Vagina (tissue), 2 donors: ENCODE data around the gene DMD. TPM values are rescaled to one million over a fixed set of nuclear protein-coding genes. Genes with fewer than 3 reads are reported as not detected.

Source experiments
- DNase-seq, 2 donors: peaks; one replicate each; pipeline ENCODE4 v3.0.0-alpha.2; 2017; ENCODE audit errors: extremely low spot score in 2 of 2
- H3K27ac ChIP-seq: fragments of 200-600 bp; sonication (generic); one replicate; pipeline ENCODE4 v1.5.1; 2019
- H3K27me3 ChIP-seq: fragments of 200-600 bp; sonication (generic); one replicate; pipeline ENCODE4 v1.5.1; 2019
- H3K36me3 ChIP-seq, 2 donors: fragments of 200-600 bp; sonication (generic); one replicate each; pipeline ENCODE4 v1.5.1; 2017 to 2019
- H3K4me1 ChIP-seq: fragments of 200-600 bp; sonication (generic); one replicate; pipeline ENCODE4 v1.5.1; 2019
- H3K4me3 ChIP-seq, 2 donors: fragments of 200-600 bp; sonication (generic); 1 replicate in 1 of 2; 2 replicates in 1 of 2; pipeline ENCODE4 v1.5.1; 2016 to 2019
- H3K9me3 ChIP-seq: fragments of 200-600 bp; sonication (generic); one replicate; pipeline ENCODE4 v1.5.1; 2019
- CTCF ChIP-seq, 3 experiments: fragments of 450-650 bp in 2 of 3; fragments of 200-600 bp in 1 of 3; sonication (generic) in 1 of 3; IDR thresholded peaks; one replicate each; pipeline ENCODE4 v1.5.1; 2017 to 2019; ENCODE audit warnings: antibody characterized with exemption in 3 of 3, mild to moderate bottlenecking in 2 of 3, moderate library complexity in 2 of 3
- POLR2A ChIP-seq, 2 donors: fragments of 450-650 bp; IDR thresholded peaks; one replicate each; pipeline ENCODE4 v1.6.1; 2017; ENCODE audit warnings: antibody characterized with exemption in 2 of 2, mild to moderate bottlenecking in 2 of 2, moderate library complexity in 2 of 2
- POLR2AphosphoS5 ChIP-seq, 2 donors: sonication (generic); formaldehyde crosslinking; IDR thresholded peaks; one replicate each; pipeline ENCODE4 v1.9.0; 2017; ENCODE audit warnings: antibody characterized with exemption in 2 of 2, mild to moderate bottlenecking in 2 of 2, low read depth in 1 of 2; ENCODE audit not compliant: insufficient read depth in 1 of 2
- intact Hi-C: fragments of 100-400 bp; cut with DNase I; formaldehyde crosslinking; loops from one replicate; pipeline ENCODE4 v1.15.1; 2023
- total RNA-seq: library from RNA; depleted of rRNA; stranded (reverse); fragments of >200 nt; gene quantifications from one replicate; pipeline ENCODE4 v1.2.3, GENCODE V29; 2016

DMD gene
- total RNA-seq, 1 donor from 2014 or later, result 25.8 TPM

- Histone ChIP-seq H3K4me1 (no peaks in the 10 kb centered on the region), H3K4me3 (no peak overlapping the region), H3K27ac (no peak overlapping the region), H3K36me3 (no peaks in the 10 kb centered on the region), H3K9me3 (no peaks in the 10 kb centered on the region), H3K27me3 (no peaks in the 10 kb centered on the region)
- intact Hi-C loops, result no loop called here
- no peak for TF ChIP-seq POLR2AphosphoS5 (IDR thresholded peaks at IDR 0.05; ENCODE audit: insufficient read depth in 1 of 2, low read depth in 1 of 2)
- no peak for TF ChIP-seq CTCF (IDR thresholded peaks at IDR 0.05)
- no peak for TF ChIP-seq POLR2A (IDR thresholded peaks at IDR 0.05)
- no peak for DNase-seq
Observed at GRCh38 chrX:31179203-31179602, 2032.1 kb downstream of the DMD start.

- Histone ChIP-seq H3K27me3 (no peaks in the 10 kb centered on the region), H3K27ac (no peak overlapping the region), H3K9me3 (no peaks in the 10 kb centered on the region), H3K4me3 (no peak overlapping the region), H3K4me1 (no peaks in the 10 kb centered on the region), H3K36me3 (no peaks in the 10 kb centered on the region)
- intact Hi-C loops, result no loop called here
- DNase-seq, result no peak
- no peak for TF ChIP-seq POLR2AphosphoS5 (IDR thresholded peaks at IDR 0.05; ENCODE audit: insufficient read depth in 1 of 2, low read depth in 1 of 2)
- no peak for TF ChIP-seq CTCF (IDR thresholded peaks at IDR 0.05)
- TF ChIP-seq POLR2A (IDR thresholded peaks at IDR 0.05), result no peak
Observed at GRCh38 chrX:31178769-31179125, 2032.6 kb downstream of the DMD start.

- H3K4me3 ChIP-seq, result no peak overlapping the region
- intact Hi-C loops, result no loop called here
- DNase-seq, result no peak
- TF ChIP-seq CTCF (IDR thresholded peaks at IDR 0.05) (no peak), POLR2AphosphoS5 (IDR thresholded peaks at IDR 0.05; ENCODE audit: insufficient read depth in 1 of 2, low read depth in 1 of 2) (no peak), POLR2A (IDR thresholded peaks at IDR 0.05) (no peak)
- no peaks in the 10 kb centered on the region for H3K4me1 ChIP-seq
- H3K36me3 ChIP-seq, result no peaks in the 10 kb centered on the region
- H3K9me3 ChIP-seq, result no peaks in the 10 kb centered on the region
- H3K27ac ChIP-seq, result no peak overlapping the region
- H3K27me3 ChIP-seq, result no peaks in the 10 kb centered on the region
Observed at GRCh38 chrX:31178064-31178768, 2033.1 kb downstream of the DMD start.

GRCh38 chrX:31170792-31171191 lies 2040.6 kb downstream of the DMD start:
- no peaks in the 10 kb centered on the region for H3K27me3 ChIP-seq
- no peaks in the 10 kb centered on the region for H3K36me3 ChIP-seq
- no peak for TF ChIP-seq CTCF (IDR thresholded peaks at IDR 0.05)
- no peak for TF ChIP-seq POLR2AphosphoS5 (IDR thresholded peaks at IDR 0.05; ENCODE audit: insufficient read depth in 1 of 2, low read depth in 1 of 2)
- no peak for TF ChIP-seq POLR2A (IDR thresholded peaks at IDR 0.05)
- no peak overlapping the region for H3K27ac ChIP-seq
- DNase-seq, result no peak
- no peaks in the 10 kb centered on the region for H3K9me3 ChIP-seq
- H3K4me3 ChIP-seq, result no peak overlapping the region
- intact Hi-C loops, result no loop called here
- no peaks in the 10 kb centered on the region for H3K4me1 ChIP-seq

- intact Hi-C loops, result no loop called here
- no peak overlapping the region for H3K4me3 ChIP-seq
- no peak for DNase-seq
- no peak overlapping the region for H3K27ac ChIP-seq
- H3K27me3 ChIP-seq, result no peaks in the 10 kb centered on the region
- H3K36me3 ChIP-seq, result no peaks in the 10 kb centered on the region
- TF ChIP-seq CTCF (IDR thresholded peaks at IDR 0.05), result no peak
- TF ChIP-seq POLR2AphosphoS5 (IDR thresholded peaks at IDR 0.05; ENCODE audit: insufficient read depth in 1 of 2, low read depth in 1 of 2), result no peak
- no peaks in the 10 kb centered on the region for H3K9me3 ChIP-seq
- H3K4me1 ChIP-seq, result no peaks in the 10 kb centered on the region
Observed at GRCh38 chrX:31168551-31168950, 2042.8 kb downstream of the DMD start.
